Stimulated activated CD4-positive, alpha-beta T cell treated with anti-CD3 and anti-CD28 coated beads, Interleukin-12 subunit alpha, Interleukin-12 subunit beta, amount 100 ng/mL, for 4 hours (primary cell): ENCODE measurements around the gene PLA2G7.
"Not testable (repeated sequence)": the region's sequence is repeated elsewhere in the genome, so short reads cannot be mapped to it uniquely, and the experiment has no call there.

Experiments
- DNase-seq: peaks from one replicate; pipeline ENCODE4 v3.0.0-alpha.2; 2020

The PLA2G7 gene

DNA sequence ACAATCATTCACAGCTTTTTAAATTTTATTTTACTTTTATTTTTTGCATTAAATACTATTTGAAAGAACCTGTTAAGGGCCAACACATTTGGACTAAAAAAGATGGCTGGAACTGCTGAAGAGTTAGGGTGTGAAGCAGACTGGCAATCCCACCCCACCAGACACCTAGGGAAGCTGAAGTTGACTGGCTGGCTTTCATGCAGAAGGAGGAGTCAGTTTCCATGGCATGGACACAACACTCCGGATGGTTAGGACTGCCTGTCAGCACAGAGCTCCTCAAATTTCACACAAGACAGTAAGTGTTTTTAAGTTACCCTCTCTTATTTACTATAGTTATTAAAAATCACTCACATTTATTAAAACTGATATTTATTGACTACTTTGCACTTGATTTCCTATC, 11.5 kb upstream of the PLA2G7 start, which contains the start of gene ANKRD66:
ANKRD66 (plus strand) TSS at position 238 of the 400 bp plus-strand sequence. CDS start 5,016 bp downstream, outside the sequence.
- DNase-seq: no peak

DNA sequence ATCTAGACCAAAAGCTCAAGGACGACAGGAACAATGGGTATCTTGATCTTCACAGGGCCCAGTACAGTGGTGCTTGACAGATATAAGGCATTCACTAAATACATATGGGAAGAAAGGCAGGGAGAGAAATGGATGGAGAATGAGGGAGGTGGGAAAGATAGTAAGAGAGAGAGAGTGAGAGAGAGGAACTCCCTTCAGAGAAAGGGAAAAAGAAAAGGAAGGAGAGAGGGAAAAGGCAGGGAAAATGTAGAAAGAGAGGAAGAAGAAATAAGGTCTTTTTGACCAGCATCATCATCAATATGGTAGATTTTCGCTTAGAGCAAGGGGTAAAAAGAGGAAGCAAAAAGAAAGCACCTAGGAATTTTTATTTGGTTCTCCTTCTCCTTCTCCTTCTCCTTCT, 10.8 kb upstream of the PLA2G7 start:
- DNase-seq: no peak

DNA sequence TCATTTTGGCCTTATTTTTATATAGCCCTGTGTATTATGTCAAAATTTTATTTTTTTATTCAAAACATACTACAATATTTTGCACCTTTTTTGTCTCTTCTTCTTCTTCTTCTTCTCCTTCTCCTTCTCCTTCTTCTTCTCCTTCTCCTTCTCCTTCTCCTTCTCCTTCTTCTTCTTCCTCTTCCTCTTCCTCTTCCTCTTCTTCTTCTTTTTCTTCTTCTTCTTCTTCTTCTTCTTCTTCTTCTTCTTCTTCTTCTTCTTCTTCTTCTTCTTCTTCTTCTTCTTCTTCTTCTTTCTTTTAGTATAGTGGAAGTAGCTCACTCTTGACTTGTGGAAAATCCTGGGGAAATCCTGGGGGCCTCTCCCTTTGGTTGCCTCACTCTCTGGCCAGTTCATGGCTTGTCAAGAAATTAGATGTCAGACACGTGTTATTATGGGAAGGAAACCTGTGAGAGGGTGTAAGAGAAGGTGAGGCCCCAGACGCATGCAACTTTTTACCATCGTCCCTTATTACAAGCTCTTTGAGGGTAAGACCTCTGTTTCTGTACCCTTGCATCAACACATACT, 9.1 kb upstream of the PLA2G7 start:
- DNase-seq: not testable (repeated sequence)

DNA sequence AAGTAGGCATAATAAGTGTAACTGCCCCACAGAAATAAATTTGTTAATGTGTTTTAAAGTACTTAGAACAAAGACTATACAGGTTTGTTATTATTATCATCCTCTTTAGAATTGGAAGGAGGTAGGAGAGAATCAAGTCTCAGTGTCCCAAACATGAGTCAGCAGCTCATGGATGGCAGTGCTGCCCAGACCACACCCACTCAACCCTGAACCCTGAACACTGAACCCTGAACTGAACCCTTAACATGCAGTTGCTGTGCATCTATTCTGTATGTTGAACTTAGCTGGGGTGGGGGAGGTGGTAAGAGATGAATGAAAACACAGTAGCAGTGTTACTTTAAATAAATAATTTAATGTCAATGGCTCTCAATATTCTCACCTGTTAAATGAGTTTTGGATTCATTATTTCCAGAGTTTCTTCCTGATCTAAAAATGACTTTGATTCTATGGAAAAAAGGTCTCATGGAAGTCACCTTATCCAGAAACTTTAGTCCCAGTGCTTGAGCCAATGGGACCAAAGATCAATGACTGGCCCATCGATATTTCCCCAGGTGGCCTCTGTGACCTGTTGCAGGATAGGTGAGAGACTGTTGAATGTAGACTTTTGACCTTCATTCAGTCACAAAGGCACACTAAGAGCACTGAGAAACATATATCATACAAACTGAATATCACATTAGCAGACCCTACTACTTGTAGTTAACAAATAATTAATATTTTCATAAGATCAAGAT, 8.4 kb upstream of the PLA2G7 start:
- no peak for DNase-seq

DNA sequence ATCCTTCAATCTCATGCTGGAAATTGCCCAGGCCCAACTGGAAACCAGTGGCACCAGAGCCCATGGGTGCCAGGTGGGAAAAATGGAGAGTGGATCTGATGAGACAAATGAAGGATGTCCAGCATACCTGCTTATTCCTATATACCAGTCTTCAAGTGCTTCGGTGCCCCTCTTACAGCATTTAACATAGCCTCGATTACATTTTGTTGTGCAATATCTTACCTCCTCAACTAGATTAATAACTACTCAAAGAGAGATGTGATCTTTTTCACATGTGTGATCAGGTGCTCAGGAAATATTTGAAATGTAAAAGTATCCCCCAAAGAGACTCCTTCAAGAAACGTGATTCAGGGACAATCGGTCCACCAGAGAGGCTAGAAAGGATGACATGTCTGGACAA, 6.7 kb upstream of the PLA2G7 start:
- no peak for DNase-seq

DNA sequence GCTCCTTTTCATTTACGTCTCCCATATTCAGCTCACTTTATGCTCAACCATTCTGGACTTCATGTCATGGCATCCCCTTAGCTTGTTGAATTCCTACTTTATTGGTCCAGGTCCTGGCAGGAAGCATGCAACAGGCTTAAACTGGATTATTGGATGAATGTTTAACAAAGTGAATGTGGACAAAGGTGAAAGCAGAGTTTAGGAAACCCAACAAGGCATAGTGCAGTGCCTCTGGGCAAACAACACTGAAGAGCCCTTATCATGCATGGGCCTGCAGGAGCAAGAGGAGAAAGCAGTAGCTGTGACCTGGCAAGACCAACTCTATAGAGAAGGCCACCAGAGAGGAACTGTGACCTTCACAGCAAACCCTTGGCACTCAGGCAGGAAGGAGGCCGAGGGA, 6.3 kb upstream of the PLA2G7 start:
- no peak for DNase-seq

DNA sequence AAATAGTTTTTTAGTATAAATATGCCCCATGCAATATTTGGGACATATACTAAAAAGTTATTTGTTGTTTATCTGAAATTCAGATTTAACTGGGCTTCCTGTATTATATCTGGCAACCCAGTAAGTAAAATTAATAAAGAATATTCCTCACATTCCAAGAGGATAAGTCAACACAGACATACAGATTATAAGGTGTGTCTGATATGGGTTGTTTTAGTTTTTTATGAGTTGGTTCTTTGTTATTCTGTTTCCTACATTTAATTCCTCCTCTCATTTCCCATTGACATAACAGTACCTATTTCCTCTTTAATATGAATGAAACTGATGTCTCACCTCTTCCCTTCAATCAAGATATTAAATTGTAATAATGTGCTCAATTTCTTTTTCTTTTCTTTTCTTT, 1.7 kb upstream of the PLA2G7 start:
- no peak for DNase-seq

DNA sequence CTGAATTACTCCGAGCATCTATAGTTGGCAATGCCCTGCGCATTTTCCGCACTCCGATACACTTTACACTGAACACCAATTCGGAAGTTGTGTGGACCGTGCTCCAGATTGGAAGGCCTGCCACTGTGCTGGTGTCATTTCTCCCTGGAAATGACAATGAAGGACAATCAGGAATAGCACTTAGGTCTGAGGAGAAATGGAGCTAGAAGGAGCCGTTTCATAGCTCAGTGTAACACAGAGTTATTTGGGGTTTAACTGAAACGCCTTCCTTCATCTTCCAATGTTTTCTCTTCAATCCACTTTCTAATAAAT, 501 bp upstream of the PLA2G7 start:
- DNase-seq: no peak

DNA sequence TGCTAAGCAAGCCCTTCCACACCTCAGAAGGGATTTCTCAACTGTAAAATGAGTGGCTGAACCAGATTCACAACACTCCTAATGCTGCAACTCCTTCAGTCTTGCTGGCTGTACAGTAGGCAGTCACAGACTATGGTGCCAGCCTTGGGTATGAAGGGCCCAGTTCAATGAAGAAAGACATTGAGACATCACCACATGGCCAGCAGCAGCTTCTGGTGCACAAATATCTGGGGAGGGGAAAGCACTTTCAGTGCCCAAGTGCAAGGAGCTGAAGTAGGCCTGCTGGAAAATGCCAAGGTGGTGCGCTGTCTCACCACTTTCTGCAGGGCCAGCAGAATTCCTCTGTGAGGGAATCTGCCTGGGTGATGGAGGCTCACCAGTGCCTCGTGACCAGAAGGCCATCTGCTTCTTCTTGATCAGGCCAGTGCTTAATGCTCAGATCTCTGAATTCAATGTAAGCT, 1.8 kb downstream of the PLA2G7 start:
- no peak for DNase-seq

DNA sequence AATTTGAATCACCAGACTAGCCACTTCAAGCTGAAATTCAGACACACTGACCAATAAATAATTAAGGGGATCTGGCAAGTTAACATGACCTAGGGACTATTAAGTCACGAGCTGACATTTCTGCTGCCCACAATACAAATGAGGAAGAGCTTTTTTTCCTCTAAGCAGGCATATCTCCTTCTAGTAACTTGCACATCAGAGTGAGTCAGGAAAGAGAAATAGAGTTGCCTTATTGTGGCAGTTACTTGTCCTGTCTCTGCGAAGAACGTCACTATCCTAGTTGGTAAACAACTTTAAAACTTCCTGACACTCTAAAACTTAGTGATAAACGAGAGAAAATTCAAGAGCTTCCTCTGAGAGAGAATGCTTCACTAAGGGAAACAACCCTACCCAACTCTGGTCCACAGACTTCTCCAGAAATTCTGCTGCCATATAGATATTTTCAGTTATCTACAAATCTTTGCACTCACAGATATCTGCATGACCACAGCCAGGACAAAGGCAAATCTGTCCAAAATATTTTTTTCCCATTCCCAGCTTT, 4.2 kb downstream of the PLA2G7 start:
- no peak for DNase-seq

DNA sequence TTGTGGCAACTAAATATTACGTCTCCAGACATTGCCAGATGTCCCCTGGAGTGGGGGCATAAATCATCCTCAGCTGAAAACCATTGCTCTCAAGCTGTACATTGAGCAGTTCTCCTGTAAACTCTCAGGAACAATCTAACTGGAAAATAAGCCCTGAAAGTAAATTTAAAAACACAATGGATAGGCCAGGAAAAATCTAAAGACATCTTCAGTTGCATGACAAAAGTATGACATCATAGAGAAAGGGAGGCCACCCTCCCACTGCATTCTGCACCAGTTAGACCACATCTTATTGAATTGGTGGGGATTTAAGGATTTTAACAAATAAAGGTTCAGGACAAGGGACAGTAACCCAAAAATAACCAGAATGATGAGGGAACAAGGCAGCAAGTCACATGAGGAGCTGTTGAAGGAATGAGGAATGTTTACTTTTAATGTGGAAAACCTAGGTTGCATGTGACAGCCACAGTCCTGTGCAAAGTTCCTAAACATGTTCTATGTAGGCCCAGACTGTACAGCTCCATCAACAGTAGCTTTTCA, 5.3 kb downstream of the PLA2G7 start:
- DNase-seq: no peak

DNA sequence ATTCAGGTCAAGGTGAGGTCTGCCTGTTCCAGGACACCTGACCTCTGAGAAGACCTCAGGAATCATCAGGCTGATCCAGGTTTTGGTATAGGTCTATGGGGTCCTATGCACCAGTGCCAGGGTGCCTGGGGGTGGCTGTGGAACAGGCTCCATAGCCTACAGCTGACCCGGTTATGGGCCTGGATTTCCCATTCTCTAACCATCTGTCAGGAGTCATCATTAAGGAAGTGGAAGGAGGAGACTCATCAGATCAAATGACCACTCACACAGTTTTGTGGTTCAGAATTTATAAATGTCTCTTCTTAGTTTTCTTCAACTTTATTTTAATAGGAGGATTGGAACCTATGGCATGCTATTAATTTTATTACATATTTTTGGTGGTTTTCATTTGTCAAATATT, 14.8 kb downstream of the PLA2G7 start:
- DNase-seq: no peak

DNA sequence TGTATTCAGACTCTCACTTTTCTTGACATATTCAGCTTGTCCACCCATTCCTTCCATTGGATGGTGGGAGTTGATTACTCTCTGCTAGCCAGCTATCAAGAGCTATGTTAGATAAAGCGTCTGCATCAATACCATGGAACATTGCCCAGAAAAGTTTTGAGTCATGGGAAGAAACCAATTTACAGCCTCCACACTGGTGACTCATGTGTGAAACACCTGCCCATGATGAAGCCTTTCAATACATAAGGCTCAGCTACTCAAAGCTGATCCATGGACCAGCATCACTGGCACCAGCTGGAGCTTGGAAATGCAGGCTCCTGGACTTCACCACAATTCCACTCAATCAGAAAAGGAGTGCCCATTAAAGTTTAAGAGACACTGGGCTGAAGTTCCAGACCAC, 16.1 kb downstream of the PLA2G7 start:
- DNase-seq: no peak

DNA sequence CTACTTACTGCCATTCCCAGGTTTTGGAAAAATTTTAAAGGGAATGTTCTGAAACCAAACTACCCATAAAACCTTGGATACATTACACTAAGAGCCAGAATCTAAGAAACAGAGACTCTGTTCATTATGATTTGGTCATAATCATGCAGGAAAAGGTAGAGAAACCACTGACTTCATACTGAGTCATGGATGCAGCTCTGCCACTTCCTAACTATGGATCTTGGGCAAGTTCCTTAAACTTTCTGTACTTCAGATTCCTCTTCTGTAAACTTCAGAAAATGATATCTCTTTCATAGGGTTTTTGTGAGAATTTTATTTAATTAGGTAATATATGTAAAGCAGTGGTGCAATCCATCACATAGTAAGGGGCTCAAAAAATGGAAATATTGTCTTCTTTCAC, 20.0 kb downstream of the PLA2G7 start:
- no peak for DNase-seq

DNA sequence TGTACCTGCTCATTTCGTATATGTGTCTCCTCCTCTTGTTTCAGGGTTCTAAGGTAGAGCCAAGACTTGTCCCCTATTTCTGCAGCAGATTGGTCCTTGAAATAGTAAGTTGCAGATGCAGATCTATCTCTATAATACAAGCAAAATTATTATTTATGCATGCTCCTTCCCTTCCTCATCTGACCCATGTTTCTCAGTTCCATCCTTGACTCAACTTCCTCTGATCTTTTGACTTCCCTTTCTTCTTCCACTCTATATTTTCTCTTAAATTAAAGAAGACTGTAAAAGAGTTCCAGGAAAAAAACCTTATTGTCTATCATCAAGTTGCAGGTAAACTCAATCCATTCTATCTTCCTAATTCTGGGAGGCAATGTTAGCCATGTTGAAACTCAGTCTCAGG, 23.7 kb downstream of the PLA2G7 start:
- DNase-seq: no peak

DNA sequence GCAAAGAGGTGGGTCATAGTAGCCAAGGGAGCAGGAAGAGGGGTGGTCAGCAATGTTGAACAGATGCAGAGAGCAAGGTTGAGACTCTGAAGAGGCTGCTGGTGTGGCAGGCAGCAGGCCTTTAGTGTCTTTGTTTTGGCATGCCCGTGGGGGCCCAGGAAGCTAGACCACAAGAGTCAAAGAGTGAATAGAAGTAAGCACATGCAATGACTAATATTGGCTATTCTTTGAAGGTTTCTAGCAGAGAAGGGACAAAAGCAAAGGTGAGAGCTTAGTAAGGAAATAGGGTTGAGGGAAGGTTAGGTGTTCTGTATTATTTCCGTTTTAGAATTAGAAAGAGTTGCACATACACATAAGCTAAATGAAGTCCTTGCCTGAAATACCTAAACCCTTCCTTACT, 28.7 kb downstream of the PLA2G7 start:
- DNase-seq: no peak

DNA sequence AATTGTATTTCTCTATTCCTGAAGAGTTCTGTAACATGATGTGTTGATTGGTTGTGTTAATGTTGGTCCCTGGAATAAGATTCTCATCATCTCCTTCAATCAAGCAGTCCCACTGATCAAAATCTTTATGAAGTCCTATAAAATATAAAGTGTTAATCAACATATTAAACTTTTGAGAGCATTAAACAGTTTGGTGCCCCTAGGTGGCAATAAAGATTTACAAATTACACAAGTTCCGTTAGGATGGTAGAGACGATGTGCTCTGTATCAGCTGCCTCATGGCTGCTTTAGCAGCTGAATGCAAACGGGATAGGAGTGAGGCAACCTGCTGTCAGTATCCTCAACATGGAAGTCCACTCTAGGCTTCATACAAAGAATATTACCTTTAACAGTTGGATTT, 30.6 kb downstream of the PLA2G7 start:
- DNase-seq: no peak

DNA sequence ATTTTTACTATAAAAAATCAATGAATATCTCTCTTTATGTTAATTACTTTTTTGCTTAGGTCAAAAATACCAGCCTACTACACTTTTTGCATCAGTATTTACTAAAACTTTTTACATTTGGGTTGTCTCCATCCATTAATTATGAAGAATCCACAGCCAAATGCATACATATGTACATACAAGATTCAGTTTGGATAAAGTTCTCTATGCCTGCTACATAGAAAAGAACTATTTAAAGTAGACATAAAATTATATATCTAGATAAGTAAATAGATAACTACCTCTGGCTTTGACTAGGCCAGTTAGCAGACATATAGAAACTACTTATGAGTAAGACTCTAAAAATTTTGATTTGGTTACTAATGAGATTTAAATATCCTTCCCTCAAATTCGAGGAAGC, 35.2 kb downstream of the PLA2G7 start:
- DNase-seq: no peak

DNA sequence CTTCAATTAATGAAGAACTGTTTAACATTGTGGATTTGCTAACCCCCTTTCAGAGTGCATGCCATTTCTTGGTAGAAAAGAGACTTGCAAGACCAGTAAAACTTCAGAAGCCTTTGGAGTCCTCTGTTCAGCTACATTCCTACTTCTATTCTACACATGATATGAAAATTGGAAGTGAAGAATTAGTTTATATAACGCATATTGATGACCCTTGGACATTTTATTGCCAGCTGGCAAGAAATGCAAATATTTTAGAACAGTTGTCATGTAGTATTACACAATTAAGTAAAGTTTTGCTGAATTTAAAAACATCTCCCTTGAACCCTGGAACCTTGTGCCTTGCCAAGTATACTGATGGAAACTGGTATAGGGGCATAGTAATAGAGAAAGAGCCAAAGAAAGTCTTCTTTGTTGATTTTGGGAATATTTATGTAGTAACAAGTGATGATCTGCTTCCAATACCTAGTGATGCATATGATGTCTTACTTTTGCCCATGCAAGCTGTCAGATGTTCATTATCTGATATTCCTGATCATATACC, 44.2 kb downstream of the PLA2G7 start:
- no peak for DNase-seq

DNA sequence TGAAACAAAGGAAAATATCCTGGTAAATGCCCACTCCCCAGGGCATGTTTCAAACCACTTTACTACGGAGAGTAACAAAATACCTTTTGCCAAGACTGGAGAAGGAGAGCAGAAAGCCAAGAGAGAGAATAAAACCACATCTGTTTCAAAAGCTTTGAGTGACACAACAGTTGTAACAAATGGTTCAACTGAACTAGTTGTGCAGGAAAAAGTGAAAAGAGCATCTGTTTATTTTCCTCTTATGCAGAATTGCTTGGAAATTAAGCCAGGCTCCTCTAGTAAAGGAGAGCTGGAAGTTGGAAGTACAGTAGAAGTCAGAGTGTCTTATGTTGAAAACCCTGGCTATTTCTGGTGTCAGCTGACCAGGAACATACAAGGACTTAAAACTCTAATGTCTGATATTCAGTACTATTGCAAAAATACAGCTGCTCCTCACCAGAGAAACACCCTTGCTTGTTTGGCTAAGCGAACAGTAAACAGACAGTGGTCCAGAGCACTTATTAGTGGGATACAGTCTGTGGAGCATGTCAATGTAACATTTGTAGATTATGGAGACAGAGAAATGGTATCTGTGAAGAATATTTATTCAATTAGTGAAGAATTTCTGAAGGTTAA, 44.9 kb downstream of the PLA2G7 start:
- DNase-seq: no peak

DNA sequence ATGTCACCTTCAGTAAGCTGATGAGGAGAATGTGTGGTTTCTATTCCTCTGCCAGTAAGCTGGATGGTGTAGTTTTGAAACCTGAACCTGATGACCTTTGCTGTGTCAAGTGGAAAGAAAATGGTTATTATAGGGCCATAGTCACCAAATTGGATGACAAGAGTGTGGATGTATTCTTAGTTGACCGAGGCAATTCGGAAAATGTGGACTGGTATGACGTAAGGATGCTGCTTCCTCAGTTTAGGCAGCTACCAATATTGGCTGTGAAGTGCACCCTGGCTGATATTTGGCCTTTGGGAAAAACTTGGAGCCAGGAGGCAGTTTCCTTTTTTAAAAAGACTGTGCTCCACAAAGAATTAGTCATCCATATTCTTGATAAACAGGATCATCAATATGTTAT, 45.5 kb downstream of the PLA2G7 start:
- no peak for DNase-seq

DNA sequence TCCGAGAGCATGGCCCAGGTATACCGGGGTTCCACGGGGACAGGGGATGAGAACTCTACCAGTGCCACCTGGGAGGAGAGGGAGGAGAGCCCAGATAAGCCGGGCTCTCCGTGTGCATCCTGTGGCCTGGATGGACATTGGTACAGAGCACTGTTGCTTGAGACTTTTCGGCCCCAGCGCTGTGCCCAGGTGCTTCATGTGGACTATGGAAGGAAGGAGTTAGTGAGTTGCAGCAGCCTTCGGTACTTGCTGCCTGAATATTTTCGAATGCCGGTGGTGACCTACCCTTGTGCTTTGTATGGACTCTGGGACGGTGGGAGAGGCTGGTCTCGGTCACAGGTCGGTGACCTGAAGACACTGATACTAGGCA, 46.2 kb downstream of the PLA2G7 start:
- no peak for DNase-seq

DNA sequence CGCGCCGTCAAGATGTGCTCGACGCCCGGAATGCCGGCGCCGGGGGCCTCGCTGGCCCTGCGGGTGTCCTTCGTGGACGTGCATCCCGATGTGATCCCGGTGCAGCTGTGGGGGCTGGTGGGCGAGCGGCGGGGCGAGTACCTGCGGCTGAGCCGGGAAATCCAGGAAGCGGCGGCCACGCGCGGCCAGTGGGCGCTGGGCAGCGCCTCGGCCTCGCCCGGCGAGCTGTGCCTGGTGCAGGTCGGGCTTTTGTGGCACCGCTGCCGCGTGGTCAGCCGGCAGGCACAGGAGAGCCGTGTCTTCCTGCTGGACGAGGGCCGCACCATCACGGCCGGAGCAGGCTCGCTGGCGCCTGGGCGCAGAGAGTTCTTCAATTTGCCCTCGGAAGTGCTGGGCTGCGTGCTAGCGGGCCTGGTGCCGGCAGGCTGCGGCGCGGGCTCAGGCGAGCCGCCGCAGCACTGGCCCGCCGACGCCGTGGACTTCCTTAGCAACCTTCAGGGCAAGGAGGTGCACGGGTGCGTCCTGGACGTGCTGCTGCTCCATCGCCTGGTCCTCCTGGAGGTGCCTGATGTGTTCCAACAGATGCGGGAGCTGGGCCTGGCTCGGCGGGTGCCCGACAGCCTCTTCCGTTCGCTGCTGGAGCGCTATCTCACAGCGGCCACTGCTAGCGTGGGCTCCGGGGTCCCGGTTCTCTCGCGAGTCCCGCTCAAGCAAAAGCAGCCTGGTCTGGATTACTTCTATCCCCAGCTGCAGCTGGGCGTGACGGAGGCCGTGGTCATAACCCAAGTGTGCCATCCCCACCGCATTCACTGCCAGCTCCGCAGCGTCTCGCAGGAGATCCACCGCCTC, 46.8 kb downstream of the PLA2G7 start:
- DNase-seq: no peak
